Measurements from ENCODE around the gene TGFA.

Gene TGFA

DNA sequence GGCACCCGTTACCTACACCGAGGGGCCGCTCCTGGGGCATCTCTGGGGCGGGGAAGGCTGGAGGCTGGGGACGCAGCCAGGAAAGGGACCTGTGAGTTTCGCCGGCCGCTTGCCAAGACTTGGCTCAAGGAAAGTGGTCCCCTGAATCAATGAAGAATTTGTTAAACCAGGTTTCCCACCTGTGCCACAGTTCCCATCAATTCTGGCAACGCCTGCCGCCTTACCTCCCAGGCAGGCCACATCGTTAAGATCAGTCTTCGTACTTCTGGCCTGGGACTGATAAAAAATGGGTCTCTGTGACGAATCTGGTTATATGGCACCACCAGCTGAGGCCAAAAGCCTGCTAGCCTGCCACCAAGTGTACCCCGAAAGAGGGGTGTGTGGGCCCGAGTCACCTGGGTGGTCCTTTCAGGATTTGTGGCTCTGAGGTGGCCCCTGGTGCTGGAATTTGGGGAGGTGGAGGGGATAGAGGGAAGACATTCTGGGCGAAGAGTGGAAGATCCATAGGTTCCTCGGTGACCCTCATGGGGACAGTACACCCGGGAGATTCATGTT lies 789 bp upstream of the TGFA start:
- H3K4me3 ChIP-seq (replicated peaks; ENCODE audit: low read depth, low read length), result peak overlapping the region; percentile 45
- DNase-seq (ENCODE audit: low read depth), result no peak

DNA sequence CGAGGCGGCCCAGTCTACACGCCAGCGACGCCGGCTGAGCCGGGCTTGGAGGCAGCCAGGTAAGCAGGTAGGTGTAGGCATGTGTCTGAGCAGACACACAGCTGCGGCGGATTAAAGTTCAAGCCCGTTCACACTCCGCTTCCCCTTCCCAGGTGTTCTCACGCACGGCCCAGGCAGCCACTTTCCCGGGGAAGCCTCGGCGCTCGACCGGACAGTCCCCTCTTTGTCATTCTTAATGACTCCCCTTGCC lies 367 bp downstream of the TGFA start:
- DNase-seq (ENCODE audit: low read depth), result no peak
- peak overlapping the region; percentile 45 for H3K4me3 ChIP-seq (replicated peaks; ENCODE audit: low read depth, low read length)
- TF ChIP-seq, protein P1, sequence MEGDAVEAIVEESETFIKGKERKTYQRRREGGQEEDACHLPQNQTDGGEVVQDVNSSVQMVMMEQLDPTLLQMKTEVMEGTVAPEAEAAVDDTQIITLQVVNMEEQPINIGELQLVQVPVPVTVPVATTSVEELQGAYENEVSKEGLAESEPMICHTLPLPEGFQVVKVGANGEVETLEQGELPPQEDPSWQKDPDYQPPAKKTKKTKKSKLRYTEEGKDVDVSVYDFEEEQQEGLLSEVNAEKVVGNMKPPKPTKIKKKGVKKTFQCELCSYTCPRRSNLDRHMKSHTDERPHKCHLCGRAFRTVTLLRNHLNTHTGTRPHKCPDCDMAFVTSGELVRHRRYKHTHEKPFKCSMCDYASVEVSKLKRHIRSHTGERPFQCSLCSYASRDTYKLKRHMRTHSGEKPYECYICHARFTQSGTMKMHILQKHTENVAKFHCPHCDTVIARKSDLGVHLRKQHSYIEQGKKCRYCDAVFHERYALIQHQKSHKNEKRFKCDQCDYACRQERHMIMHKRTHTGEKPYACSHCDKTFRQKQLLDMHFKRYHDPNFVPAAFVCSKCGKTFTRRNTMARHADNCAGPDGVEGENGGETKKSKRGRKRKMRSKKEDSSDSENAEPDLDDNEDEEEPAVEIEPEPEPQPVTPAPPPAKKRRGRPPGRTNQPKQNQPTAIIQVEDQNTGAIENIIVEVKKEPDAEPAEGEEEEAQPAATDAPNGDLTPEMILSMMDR (IDR thresholded peaks at IDR 0.05; ENCODE audit: low read length, missing control alignments), result no peak

More for the DNA sequence above, 789 bp upstream of the TGFA start:
- TF ChIP-seq, protein P1 (IDR thresholded peaks at IDR 0.05; ENCODE audit: low read length, missing control alignments), result no peak

DNA sequence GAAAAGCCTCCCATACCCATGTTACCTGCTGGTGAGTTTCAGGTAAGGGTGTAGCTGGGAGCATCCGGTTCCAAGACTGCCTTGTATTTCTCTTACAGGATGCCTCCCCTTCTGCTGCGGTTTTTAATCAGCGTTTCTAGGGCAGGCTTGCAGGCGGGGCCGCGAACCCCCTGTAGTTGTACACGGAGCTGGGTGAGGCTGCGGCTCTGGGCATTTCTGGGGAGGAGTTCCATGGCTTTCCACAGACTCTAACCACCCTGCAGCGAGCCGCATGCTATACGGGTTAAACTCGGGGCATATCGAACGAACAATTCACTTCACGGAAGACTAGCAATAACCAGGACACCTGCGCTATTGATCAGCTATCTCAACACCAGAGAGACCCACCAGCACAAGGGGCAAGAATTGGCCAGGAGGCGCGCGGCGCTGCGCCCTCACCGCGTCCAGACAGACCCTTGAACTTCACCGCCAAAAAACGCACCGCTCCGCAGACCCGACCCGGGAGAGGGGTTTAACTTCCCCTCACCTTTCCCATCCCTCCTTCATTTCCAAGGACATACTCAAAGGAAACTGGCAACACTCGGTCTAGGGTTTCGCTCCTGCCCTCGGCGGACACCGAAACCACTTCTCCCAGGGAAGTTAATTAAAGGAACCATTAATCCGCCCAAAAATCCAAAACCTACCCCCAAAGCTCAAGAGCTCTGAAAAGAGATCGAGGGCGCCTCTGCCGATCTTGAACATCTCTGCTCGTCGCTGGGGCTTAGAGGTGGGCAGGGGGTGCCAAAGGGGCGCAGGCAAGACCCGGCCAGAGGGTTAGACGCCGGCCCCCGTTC lies 909 bp downstream of the TGFA start:
- TF ChIP-seq, protein P1 (IDR thresholded peaks at IDR 0.05; ENCODE audit: low read length, missing control alignments), result no peak
- no peak overlapping the region for H3K4me3 ChIP-seq (replicated peaks; ENCODE audit: low read depth, low read length)
- DNase-seq (ENCODE audit: low read depth), result no peak

DNA sequence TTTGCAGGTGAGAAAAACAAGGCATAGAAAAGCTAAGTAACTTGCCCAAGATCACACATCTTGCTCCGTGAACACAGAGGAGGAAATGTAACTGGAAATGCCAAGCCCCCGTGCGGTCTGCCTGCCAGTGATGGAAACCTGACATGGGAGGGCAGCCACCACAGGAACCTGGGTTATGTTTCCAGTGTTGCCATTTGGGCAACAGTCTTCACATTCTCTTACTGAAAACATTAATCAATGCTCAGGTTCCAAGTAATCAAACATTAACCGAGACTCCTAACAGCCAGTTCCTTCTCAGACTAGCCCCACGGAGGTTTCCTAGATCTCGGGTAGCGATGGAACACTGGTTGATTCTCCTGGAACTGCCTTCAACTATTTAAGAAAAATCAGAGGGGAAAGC lies 2.5 kb downstream of the TGFA start:
- TF ChIP-seq, protein P1 (IDR thresholded peaks at IDR 0.05; ENCODE audit: low read length, missing control alignments), result no peak
- no peak for DNase-seq (ENCODE audit: low read depth)
- H3K4me3 ChIP-seq (replicated peaks; ENCODE audit: low read depth, low read length), result no peak overlapping the region

DNA sequence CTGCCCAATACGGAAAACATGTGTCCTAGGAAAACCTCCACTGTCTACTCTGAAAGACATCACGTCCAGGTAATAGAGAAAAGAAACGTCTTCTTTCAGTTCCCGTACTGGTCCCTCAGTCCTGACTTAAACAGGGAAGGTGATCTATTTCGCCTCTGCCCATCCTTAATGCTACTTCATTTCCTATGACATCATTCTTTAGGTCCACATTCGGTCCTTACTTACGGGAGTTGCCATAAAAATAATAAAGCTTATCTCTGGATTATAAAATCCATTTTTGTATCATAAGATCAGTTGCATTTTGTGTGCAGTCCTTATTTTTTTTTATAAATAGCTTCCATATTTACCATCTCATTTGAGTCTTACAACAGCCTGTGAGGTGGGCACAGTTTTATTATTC lies 3.7 kb downstream of the TGFA start:
- no peak for DNase-seq (ENCODE audit: low read depth)
- TF ChIP-seq, protein P1 (IDR thresholded peaks at IDR 0.05; ENCODE audit: low read length, missing control alignments), result no peak
- H3K4me3 ChIP-seq (replicated peaks; ENCODE audit: low read depth, low read length), result no peak overlapping the region

DNA sequence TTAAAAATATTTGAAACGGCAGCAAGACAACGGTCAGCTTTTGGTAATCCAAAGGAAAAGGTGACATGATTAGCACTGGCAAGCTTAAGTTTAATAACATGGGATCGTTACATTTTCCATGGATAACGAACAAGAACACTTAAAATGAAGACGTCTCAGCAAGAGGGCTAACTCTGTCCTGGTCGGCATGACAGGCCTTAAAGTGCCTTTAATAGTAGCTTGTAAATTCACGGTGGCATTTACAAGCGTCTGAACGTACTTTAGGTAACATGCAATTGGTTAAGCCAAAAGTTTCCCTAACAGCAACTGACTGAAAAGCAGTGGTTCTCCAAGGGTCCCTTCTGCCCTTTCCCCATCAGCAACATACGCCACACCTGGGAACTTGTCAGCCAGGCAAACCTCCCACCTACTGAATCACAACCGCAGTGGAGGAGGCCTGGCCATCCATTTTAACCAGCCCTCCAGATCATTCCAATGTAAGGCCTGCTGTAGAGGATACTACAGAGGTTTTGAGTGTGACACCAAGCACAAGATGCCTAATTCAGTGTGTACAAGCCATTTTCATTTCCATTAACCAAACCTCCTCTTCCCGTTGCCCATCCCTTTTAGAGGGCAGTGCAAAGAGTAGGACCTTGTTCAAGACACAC lies 4.4 kb downstream of the TGFA start:
- TF ChIP-seq, protein P1 (IDR thresholded peaks at IDR 0.05; ENCODE audit: low read length, missing control alignments), result no peak
- DNase-seq (ENCODE audit: low read depth), result no peak
- no peak overlapping the region for H3K4me3 ChIP-seq (replicated peaks; ENCODE audit: low read depth, low read length)

Data from fibroblast of pulmonary artery (primary cell).